HepG2 (cell line): ENCODE data around the gene BARX2. TPM values are rescaled to one million over a fixed set of nuclear protein-coding genes. Genes with fewer than 3 reads are reported as not detected.
"Not testable (repeated sequence)": the region's sequence is repeated elsewhere in the genome, so short reads cannot be mapped to it uniquely, and the experiment has no call there.

ENCODE experiments used
- ATAC-seq: fragments of 200-7000 bp; cut with Tn5 transposase; 3 replicates; pipeline ENCODE4 v1.9.1; 2020; ENCODE audit warnings: mild to moderate bottlenecking, moderate library complexity
- BruUV-seq: library from RNA; stranded (reverse); fragments of 400-500 nt; replicated peaks from 2 replicates; lab custom pipeline; 2021; lab: Mats Ljungman, UMichigan
- CTCF ChIA-PET: fragments of 300-600 bp; formaldehyde crosslinking; extraction: SDS; loops from one replicate; lab custom pipeline; 2021; ENCODE audit warnings: low total read pairs, inconsistent platforms, low intra/inter-chr PET ratio; lab: Yijun Ruan, JAX
- POLR2A ChIA-PET: fragments of 350-600 bp; sonication (Branson Sonifier 250); formaldehyde crosslinking; loops from one replicate; lab custom pipeline; 2020; ENCODE audit warnings: antibody characterized with exemption, inconsistent platforms; lab: Yijun Ruan, JAX
- DNase-seq: peaks from one replicate; pipeline ENCODE4 v3.0.0-alpha.2; 2015; ENCODE audit warnings: low spot score
- FAIRE-seq: peaks from 3 replicates; lab custom pipeline; 2011; peaks lifted over from hg19 to GRCh38; lab: Jason Lieb, UNC
- H2AFZ ChIP-seq: one replicate; pipeline ENCODE4 v1.6.1; 2011; ENCODE audit warnings: low read length, inconsistent platforms
- H3K27ac ChIP-seq: fragments of 300-600 bp; 3 replicates; pipeline ENCODE4 v1.8.0; 2011; ENCODE audit warnings: mixed run types, mild to moderate bottlenecking, mixed read lengths, low read length, inconsistent platforms; ENCODE audit not compliant: insufficient read depth; ENCODE audit errors: extremely low read length
- H3K27me3 ChIP-seq, 2 experiments: fragments of 200-600 bp in 1 of 2; 2 replicates in 1 of 2; 3 replicates in 1 of 2; pipeline versions ENCODE4 v1.6.0 to v1.8.0; 2011; ENCODE audit warnings: low read length in 2 of 2, mild to moderate bottlenecking in 2 of 2, moderate library complexity in 2 of 2, inconsistent platforms in 1 of 2; ENCODE audit not compliant: insufficient read depth in 2 of 2, control insufficient read depth in 1 of 2
- H3K36me3 ChIP-seq, 2 experiments: fragments of 200-600 bp in 1 of 2; replicated peaks in 1 of 2; 2 replicates in 1 of 2; 3 replicates in 1 of 2; pipeline versions ENCODE4 v1.5.1 to v1.8.0; 2011; ENCODE audit warnings: low read length in 2 of 2, inconsistent platforms in 1 of 2; ENCODE audit not compliant: insufficient read depth in 2 of 2, control insufficient read depth in 1 of 2
- H3K4me1 ChIP-seq: 2 replicates; pipeline ENCODE4 v1.5.1; 2012; ENCODE audit warnings: low read length, inconsistent platforms; ENCODE audit not compliant: insufficient read depth
- H3K4me2 ChIP-seq: 2 replicates; pipeline ENCODE4 v1.6.0; 2011; ENCODE audit warnings: low read depth, low read length, inconsistent platforms
- H3K4me3 ChIP-seq, 3 experiments: fragments of 200-600 bp in 1 of 3; sonication (generic), shearing (Covaris generic) in 1 of 3; replicated peaks in 1 of 3; 2 replicates each; pipeline ENCODE4 v1.5.1; 2011 to 2016; ENCODE audit warnings: low read length in 3 of 3, inconsistent platforms in 2 of 3, low read depth in 2 of 3, mild to moderate bottlenecking in 2 of 3, control low read depth in 1 of 3, mixed read lengths in 1 of 3; ENCODE audit not compliant: insufficient read depth in 1 of 3
- H3K79me2 ChIP-seq: one replicate; pipeline ENCODE4 v1.6.1; 2011; ENCODE audit warnings: low read length, inconsistent platforms; ENCODE audit not compliant: insufficient read depth
- H3K9ac ChIP-seq: 2 replicates; pipeline ENCODE4 v1.6.0; 2011; ENCODE audit warnings: mild to moderate bottlenecking, low read depth, low read length, inconsistent platforms; ENCODE audit not compliant: insufficient read depth
- H3K9me3 ChIP-seq: 2 replicates; pipeline ENCODE4 v1.5.1; 2012; ENCODE audit warnings: mild to moderate bottlenecking, low read length
- H4K20me1 ChIP-seq: 2 replicates; pipeline ENCODE4 v1.6.0; 2011; ENCODE audit warnings: inconsistent platforms, mild to moderate bottlenecking, low read length, moderate library complexity; ENCODE audit not compliant: insufficient read depth
- CEBPG ChIP-seq: IDR thresholded peaks from 2 replicates; pipeline ENCODE4 v1.6.1; 2016
- GABPB1 ChIP-seq: IDR thresholded peaks from 2 replicates; pipeline ENCODE4 v1.6.1; 2016; ENCODE audit warnings: mild to moderate bottlenecking, missing genetic modification reagents, moderate library complexity, missing compliant biosample characterization
- HOXA3 ChIP-seq: sonication (generic); formaldehyde crosslinking; IDR thresholded peaks from 2 replicates; pipeline ENCODE4 v1.5.0; 2020; ENCODE audit warnings: missing genetic modification reagents
- NR2F6 ChIP-seq, 2 experiments: IDR thresholded peaks; 2 replicates each; pipeline ENCODE4 v1.6.1; 2016; ENCODE audit warnings: antibody characterized with exemption in 1 of 2, mild to moderate bottlenecking in 1 of 2
- RXRB ChIP-seq: IDR thresholded peaks from 2 replicates; pipeline ENCODE4 v1.6.1; 2016; ENCODE audit warnings: borderline replicate concordance, missing genetic modification reagents, missing compliant biosample characterization
- ZNF317 ChIP-seq: sonication (generic); formaldehyde crosslinking; IDR thresholded peaks from 2 replicates; pipeline ENCODE4 v1.5.0; 2020; ENCODE audit warnings: mild to moderate bottlenecking, missing genetic modification reagents
- ZNF629 ChIP-seq: sonication (generic); formaldehyde crosslinking; conservative IDR thresholded peaks from 2 replicates; pipeline ENCODE4 v1.5.0; 2020; ENCODE audit warnings: missing genetic modification reagents
- WGBS: methylation state at CpG from one replicate; pipeline ENCODE4 v1.1.6; 2017; ENCODE audit warnings: low lambda C conversion rate; 5-methylcytosine and 5-hydroxymethylcytosine counted together
- in situ Hi-C: cut with HindIII; loops from 2 replicates; pipeline ENCODE4 v1.10.0; 2017; ENCODE audit warnings: low pct_unique_long_range_greater_than_20kb; ENCODE audit not compliant: extremely low pct_ligation_motif_present
- intact Hi-C: fragments of 100-400 bp; cut with micrococcal nuclease; formaldehyde crosslinking; loops from one replicate; pipeline ENCODE4 v1.10.0; 2022; ENCODE audit not compliant: unreplicated experiment
- polyA plus RNA-seq, 8 experiments: library from polyadenylated mRNA; depleted of rRNA in 3 of 8; stranded (reverse) in 7 of 8; unstranded in 1 of 8; fragments of >200 nt; fragmentation: Illumina TruSeq in 4 of 8; extraction: Trizol in 4 of 8; gene quantifications; 2 replicates each; pipeline versions ENCODE4 v1.2.1 to v1.2.3, GENCODE V29; 2011 to 2016; ENCODE audit warnings: low read depth in 4 of 8, missing spikeins in 1 of 8, mixed read lengths in 1 of 8; ENCODE audit not compliant: insufficient read depth in 1 of 8
- total RNA-seq, 5 experiments: library from RNA; depleted of rRNA; stranded (reverse); fragments of >200 nt; fragmentation: Illumina TruSeq; extraction: Trizol; gene quantifications; 2 replicates each; pipeline ENCODE4 v1.2.3, GENCODE V29; 2016; ENCODE audit warnings: low read depth in 1 of 5
- TF ChIP-seq, protein P1 (sequence below): sonication (generic); formaldehyde crosslinking; IDR thresholded peaks from 2 replicates; pipeline ENCODE4 v1.8.0; 2022; ENCODE audit warnings: mild to moderate bottlenecking, missing genetic modification reagents, borderline replicate concordance
- TF ChIP-seq, protein P2 (sequence below): sonication (generic); formaldehyde crosslinking; IDR thresholded peaks from 2 replicates; pipeline ENCODE4 v1.4.0; 2020; ENCODE audit warnings: missing genetic modification reagents, borderline replicate concordance
- TF ChIP-seq, protein P3 (sequence below): sonication (generic); formaldehyde crosslinking; conservative IDR thresholded peaks from 2 replicates; pipeline ENCODE4 v1.4.0; 2020; ENCODE audit warnings: mild to moderate bottlenecking, missing genetic modification reagents, moderate library complexity

The BARX2 gene
- total and polyA plus RNA-seq, 2 of the 13 experiments (the other 11 are each of a cell fraction or from before 2014, with no cell fraction given): not detected

GRCh38 chr11:129333873-129334272 lies 41.8 kb upstream of the BARX2 start (continued):
- TF ChIP-seq, protein P1, sequence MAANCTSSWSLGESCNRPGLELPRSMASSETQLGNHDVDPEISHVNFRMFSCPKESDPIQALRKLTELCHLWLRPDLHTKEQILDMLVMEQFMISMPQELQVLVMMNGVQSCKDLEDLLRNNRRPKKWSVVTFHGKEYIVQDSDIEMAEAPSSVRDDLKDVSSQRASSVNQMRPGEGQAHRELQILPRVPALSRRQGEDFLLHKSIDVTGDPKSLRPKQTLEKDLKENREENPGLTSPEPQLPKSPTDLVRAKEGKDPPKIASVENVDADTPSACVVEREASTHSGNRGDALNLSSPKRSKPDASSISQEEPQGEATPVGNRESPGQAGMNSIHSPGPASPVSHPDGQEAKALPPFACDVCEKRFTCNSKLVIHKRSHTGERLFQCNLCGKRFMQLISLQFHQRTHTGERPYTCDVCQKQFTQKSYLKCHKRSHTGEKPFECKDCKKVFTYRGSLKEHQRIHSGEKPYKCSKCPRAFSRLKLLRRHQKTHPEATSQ (CRISPR knock-in tag): no peak

DNA sequence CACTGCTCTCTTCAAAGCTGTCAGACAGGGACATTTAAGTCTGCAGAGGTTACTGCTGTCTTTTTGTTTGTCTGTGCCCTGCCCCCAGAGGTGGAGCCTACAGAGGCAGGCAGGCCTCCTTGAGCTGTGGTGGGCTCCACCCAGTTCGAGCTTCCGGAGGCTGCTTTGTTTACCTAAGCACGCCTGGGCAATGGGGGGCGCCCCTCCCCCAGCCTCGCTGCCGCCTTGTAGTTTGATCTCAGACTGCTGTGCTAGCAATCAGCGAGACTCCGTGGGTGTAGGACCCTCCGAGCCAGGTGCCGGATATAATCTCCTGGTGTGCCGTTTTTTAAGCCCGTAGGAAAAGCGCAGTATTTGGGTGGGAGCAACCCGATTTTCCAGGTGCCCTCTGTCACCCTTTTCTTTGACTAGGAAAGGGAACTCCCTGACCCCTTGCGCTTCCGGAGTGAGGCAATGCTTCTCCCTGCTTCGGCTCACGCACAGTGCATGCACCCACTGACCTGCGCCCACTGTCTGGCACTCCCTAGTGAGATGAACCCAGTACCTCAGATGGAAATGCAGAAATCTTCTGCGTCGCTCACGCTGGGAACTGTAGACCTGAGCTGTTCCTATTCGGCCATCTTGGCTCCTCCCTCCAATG lies 31.2 kb upstream of the BARX2 start:
- H3K9ac ChIP-seq; DNase-seq; intact Hi-C loops; H3K27me3 ChIP-seq; H4K20me1 ChIP-seq; H3K79me2 ChIP-seq; H2AFZ ChIP-seq; CTCF ChIA-PET; ATAC-seq; H3K36me3 ChIP-seq; H3K9me3 ChIP-seq; H3K4me1 ChIP-seq; FAIRE-seq; H3K27ac ChIP-seq; in situ Hi-C loops; POLR2A ChIA-PET; BruUV-seq; TF ChIP-seq NR2F6 (IDR thresholded peaks at IDR 0.05): not testable (repeated sequence)
- 57% methylated on average over 9 of the region's 23 CpGs for WGBS
- Histone ChIP-seq H3K4me2 (peak overlapping the region; percentile 28; the same call in 1 of the 2 replicates), H3K4me3 (peak overlapping the region in 2 of 3 experiments; percentile 44 to 48; a peak in 4 of 6 replicates)
- peak; percentile 37; the same call in 1 of the 2 replicates for TF ChIP-seq HOXA3 (CRISPR knock-in tag)
- TF ChIP-seq GABPB1 (CRISPR knock-in tag): peak; percentile 22
- TF ChIP-seq ZNF629 (CRISPR knock-in tag): 0 out of 2 replicates have a peak, but pooled peaks have one; percentile 6
- TF ChIP-seq, protein P2, sequence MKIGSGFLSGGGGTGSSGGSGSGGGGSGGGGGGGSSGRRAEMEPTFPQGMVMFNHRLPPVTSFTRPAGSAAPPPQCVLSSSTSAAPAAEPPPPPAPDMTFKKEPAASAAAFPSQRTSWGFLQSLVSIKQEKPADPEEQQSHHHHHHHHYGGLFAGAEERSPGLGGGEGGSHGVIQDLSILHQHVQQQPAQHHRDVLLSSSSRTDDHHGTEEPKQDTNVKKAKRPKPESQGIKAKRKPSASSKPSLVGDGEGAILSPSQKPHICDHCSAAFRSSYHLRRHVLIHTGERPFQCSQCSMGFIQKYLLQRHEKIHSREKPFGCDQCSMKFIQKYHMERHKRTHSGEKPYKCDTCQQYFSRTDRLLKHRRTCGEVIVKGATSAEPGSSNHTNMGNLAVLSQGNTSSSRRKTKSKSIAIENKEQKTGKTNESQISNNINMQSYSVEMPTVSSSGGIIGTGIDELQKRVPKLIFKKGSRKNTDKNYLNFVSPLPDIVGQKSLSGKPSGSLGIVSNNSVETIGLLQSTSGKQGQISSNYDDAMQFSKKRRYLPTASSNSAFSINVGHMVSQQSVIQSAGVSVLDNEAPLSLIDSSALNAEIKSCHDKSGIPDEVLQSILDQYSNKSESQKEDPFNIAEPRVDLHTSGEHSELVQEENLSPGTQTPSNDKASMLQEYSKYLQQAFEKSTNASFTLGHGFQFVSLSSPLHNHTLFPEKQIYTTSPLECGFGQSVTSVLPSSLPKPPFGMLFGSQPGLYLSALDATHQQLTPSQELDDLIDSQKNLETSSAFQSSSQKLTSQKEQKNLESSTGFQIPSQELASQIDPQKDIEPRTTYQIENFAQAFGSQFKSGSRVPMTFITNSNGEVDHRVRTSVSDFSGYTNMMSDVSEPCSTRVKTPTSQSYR (CRISPR knock-in tag): peak; percentile 82; the same call in 1 of the 2 replicates
- TF ChIP-seq RXRB (CRISPR knock-in tag): 0 out of 2 replicates have a peak, but pooled peaks have one; percentile 26
- TF ChIP-seq CEBPG (CRISPR knock-in tag): peak; percentile 50
- TF ChIP-seq NR2F6 (CRISPR knock-in tag; IDR thresholded peaks at IDR 0.05): 0 out of 2 replicates have a peak, but pooled peaks have one; percentile 37
- TF ChIP-seq, protein P3, sequence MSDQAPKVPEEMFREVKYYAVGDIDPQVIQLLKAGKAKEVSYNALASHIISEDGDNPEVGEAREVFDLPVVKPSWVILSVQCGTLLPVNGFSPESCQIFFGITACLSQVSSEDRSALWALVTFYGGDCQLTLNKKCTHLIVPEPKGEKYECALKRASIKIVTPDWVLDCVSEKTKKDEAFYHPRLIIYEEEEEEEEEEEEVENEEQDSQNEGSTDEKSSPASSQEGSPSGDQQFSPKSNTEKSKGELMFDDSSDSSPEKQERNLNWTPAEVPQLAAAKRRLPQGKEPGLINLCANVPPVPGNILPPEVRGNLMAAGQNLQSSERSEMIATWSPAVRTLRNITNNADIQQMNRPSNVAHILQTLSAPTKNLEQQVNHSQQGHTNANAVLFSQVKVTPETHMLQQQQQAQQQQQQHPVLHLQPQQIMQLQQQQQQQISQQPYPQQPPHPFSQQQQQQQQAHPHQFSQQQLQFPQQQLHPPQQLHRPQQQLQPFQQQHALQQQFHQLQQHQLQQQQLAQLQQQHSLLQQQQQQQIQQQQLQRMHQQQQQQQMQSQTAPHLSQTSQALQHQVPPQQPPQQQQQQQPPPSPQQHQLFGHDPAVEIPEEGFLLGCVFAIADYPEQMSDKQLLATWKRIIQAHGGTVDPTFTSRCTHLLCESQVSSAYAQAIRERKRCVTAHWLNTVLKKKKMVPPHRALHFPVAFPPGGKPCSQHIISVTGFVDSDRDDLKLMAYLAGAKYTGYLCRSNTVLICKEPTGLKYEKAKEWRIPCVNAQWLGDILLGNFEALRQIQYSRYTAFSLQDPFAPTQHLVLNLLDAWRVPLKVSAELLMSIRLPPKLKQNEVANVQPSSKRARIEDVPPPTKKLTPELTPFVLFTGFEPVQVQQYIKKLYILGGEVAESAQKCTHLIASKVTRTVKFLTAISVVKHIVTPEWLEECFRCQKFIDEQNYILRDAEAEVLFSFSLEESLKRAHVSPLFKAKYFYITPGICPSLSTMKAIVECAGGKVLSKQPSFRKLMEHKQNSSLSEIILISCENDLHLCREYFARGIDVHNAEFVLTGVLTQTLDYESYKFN (CRISPR knock-in tag): 0 out of 2 replicates have a peak, but pooled peaks have one; percentile 10
- TF ChIP-seq ZNF317: peak; percentile 36; the same call in 1 of the 2 replicates
